ELR (cell line): ENCODE results near the gene ZNF221.
"Not testable (repeated sequence)": the region's sequence is repeated elsewhere in the genome, so short reads cannot be mapped to it uniquely, and the experiment has no call there.

Source experiments
- DNase-seq: peaks from one replicate; pipeline ENCODE4 v3.0.0-alpha.2; 2015; ENCODE audit warnings: low read depth

Gene ZNF221

DNA sequence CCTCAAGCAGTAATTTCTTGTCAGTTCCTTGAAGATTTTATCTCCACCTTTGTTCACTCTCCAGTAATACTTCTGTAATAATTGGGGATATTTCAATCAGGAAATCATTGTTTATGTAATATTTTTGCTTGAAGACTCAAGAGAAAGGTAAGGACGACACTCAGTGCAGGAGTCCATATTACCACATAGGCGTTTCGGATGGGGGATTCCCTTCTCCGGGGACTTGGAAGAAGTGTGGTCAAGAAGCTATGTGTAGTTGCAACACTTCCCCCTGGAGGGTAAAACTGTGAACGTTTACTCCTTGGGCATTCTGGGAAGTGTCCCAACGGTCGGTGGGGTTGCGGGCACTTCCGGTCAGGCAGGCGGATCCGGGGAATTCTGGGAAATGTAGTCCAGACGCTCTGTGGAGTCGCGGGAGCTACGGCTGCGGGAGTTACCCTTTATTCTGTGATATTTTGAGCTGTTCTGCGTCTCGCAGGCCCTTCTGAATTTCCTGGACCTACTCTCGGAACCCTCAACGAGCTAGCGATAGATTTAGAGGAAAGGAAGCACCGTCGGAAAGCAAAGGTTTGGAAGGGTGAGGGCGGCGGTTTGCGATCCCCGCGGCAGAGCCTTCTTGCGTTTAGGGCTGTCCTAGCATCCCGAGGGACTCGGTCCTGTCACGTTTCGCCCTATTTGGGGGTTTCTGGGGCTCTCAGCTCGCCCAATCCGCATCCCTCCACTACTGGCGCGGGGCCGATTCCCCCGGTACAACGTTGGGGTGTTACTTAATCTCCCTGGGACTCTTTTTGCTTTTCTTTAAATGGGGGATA is at the start of gene ZNF221:
TSS of gene ZNF221 (plus strand) at position 395 of the 812 bp plus-strand sequence. CDS start 11,499 bp downstream, outside the sequence.
- peak; percentile 98 for DNase-seq

- DNase-seq, result peak; percentile 91
Observed at GRCh38 chr19:43901395-43902390, 49.3 kb upstream of the ZNF221 start.

DNA sequence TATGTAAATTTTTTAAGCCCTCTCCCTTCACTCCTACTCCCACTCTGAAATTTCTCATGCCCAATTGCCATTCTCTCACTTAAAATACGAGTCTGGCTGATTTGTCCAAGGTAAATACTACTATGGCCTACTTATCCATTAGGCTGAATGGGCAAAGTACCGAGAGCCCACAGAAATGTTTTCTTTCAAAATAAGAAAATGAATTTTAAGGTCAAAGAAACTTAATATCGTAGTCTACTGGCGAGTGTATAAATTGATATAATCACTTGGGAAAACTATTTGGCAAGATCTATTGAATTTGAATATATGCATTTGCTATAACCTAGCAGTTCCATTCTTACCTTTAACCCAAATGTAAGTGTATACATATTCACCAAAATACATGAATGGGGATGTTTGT is 48.6 kb upstream of the ZNF221 start:
- DNase-seq, result no peak

- no peak for DNase-seq
Observed at GRCh38 chr19:43905897-43906296, 45.1 kb upstream of the ZNF221 start.

GRCh38 chr19:43906774-43907173 is 44.3 kb upstream of the ZNF221 start:
- no peak for DNase-seq

GRCh38 chr19:43908659-43909058 is 42.4 kb upstream of the ZNF221 start:
- DNase-seq, result no peak

- no peak for DNase-seq
Observed at GRCh38 chr19:43910884-43911283, 40.1 kb upstream of the ZNF221 start.

- no peak for DNase-seq
Observed at GRCh38 chr19:43913383-43913782, 37.6 kb upstream of the ZNF221 start.

- DNase-seq, result no peak
Observed at GRCh38 chr19:43914051-43914450, 37.0 kb upstream of the ZNF221 start.

DNA sequence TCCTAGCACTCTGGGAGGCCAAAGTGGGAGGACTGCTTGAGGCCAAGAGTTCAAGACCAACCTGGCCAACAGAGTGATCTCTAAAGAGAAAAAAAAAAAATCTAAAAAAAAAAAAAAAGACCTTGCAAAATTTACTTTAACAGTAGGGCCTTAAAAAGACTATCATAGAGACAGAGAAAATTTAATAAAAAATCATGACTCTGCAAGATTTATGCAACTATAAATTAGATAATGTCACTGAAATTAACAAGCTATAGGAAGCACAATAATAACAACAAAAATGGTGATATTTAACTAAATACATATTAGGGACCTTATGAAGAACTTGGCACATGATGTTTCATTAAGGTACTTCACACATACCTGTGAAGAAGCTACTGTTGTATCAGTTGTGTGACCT is 27.2 kb upstream of the ZNF221 start:
- DNase-seq, result no peak

DNA sequence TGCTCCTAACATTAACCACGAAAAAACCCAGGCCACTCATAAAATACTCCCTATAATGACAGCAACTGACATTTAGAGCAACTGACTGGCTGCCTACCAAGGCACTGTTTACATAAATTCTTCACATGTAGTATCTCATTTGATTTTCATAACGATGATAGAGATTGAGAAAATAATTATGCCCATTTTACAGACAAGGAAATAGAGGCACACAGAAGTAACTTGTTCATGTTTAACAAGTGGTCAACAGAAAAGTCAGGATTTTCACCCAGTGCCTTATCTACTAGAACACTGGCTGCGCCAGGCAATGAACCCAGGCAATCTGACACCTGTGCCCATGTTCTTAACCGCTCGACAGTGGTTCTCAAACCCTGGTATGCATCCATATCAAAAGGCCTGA is 22.2 kb upstream of the ZNF221 start:
- DNase-seq, result no peak

DNA sequence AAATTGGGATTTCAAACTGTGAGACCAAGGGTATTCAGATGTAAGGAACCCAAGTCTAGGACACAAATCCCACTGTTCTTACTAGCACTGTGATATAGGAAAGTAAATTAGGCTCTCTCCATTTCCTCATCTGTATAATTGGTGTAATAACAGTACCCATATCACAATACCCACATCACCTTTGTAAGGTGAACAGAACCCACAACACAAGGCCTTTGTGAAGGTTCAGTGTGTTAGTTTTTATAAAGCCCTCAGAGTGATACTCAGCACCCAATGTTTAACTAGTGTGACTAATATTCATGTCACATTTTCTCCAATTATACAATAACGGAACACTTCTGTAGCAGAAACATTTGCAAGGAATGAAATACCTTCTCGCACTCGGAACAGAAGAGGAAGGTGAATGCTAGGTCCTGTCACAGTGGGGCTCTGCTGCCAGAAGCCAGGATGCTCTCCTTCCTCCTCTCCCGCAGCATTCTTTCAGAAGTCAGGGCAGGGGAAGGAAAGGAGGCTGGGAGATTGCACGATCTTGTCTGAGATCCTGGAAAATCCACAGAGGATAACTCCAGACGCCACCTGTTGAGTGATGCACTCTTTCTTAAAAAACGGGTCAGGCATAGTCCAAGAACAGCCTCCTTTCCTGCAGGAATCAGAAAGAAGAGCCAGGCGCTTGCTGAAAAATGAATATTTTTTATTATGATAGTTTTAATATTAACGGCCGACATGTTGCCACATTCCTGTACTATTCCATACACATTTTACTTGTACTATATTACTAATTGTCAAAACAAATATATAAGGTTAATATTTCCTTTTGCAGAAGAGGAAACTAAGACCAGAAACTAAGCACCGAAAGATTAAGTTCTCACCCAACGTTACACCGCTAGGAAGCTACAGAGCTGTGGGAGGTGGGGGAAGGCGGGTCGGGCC is 16.7 kb upstream of the ZNF221 start:
- DNase-seq, result peak; percentile 18

GRCh38 chr19:43934985-43935708 is 15.9 kb upstream of the ZNF221 start, which contains the start of gene ZNF45:
Gene ZNF45 (minus strand): TSS chr19:43935282. CDS start chr19:43922185, 13,097 bp downstream.
- DNase-seq, result peak; percentile 93

DNA sequence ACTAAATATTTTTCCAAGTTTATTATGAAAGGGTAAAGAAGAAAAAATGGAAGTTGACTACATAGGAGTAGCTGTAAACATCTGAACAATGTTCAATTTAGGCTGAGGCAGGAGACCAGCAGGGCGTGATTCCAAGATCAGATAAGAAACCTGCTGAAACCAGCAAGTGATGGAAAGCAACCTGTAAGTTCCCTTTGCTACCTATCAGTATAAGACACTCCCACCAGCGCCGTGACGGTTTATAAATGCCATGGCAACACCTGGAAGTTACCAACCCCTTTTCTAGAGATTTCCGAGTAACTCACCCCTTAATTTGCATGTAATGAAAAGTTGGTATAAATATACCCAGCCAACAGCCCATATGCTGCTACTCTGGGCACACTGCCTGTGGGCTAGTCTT is 14.8 kb upstream of the ZNF221 start:
- DNase-seq, result no peak

- no peak for DNase-seq
Observed at GRCh38 chr19:43939557-43940260, 11.3 kb upstream of the ZNF221 start.

DNA sequence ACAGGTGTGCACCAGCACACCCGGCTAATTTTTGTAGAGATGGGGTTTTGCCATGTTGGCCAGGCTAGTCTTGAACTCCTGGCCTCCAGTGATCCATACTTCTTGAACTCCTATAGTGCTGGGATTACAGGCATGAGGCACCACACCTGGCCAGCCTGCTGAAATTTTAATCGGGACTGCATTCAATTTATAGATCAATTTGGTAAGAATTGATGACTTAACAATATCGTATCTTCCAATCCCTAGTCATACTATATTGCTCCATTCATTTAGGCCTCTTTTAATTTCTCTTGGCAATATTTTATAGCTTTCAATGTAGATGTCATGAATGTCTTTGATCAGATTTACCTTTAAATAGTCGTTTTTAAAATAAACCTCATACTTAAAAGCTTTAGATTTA is 10.3 kb upstream of the ZNF221 start:
- no peak for DNase-seq

GRCh38 chr19:43941209-43941608 is 9.8 kb upstream of the ZNF221 start:
- no peak for DNase-seq

- DNase-seq, result not testable (repeated sequence)
Observed at GRCh38 chr19:43947412-43947811, 3.6 kb upstream of the ZNF221 start.

GRCh38 chr19:43949803-43950202 is 1.2 kb upstream of the ZNF221 start:
- not testable (repeated sequence) for DNase-seq

DNA sequence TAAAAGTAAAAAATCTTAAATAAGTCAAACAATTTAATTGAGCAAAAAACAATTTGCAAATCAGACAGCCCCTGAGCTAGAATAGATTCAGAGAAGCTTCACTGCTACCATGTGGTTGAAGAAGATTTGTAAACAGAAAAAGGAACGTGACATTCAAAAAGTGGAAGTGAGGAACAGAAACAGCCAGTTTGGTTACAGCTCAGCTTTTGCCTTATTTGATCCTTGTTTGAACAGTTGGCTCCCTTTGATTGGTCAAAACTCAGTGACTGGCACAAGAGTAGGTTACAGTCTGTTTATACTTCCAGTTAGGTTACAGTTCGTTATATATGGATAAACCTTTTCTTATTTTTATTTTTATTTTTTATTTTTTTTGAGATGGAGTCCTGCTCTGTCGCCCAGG is 5.8 kb downstream of the ZNF221 start:
- no peak for DNase-seq
